Endodermal cell (in vitro differentiated cells): ENCODE data around the gene LRP1. TPM values are rescaled to one million over a fixed set of nuclear protein-coding genes. Genes with fewer than 3 reads are reported as not detected.

Source experiments
- DNase-seq: peaks from one replicate; pipeline ENCODE4 v3.0.0-alpha.2; 2017
- H3K27ac ChIP-seq: 2 replicates; pipeline ENCODE4 v1.5.1; 2013; ENCODE audit warnings: mild to moderate bottlenecking, low read depth, low read length, moderate library complexity
- H3K27me3 ChIP-seq: 2 replicates; pipeline ENCODE4 v1.6.1; 2013; ENCODE audit warnings: mild to moderate bottlenecking, low read length, moderate library complexity; ENCODE audit not compliant: insufficient read depth, control insufficient read depth, poor library complexity, severe bottlenecking
- H3K36me3 ChIP-seq: 2 replicates; pipeline ENCODE4 v1.7.0; 2013; ENCODE audit warnings: mild to moderate bottlenecking, low read length, moderate library complexity; ENCODE audit not compliant: control insufficient read depth, insufficient read depth
- H3K4me1 ChIP-seq: one replicate; pipeline ENCODE4 v1.7.0; 2013; ENCODE audit warnings: low read length; ENCODE audit not compliant: control insufficient read depth, insufficient read depth
- H3K4me3 ChIP-seq: 2 replicates; pipeline ENCODE4 v1.5.1; 2013; ENCODE audit warnings: mild to moderate bottlenecking, low read length, moderate library complexity
- H3K9ac ChIP-seq: 2 replicates; pipeline ENCODE4 v1.6.1; 2013; ENCODE audit warnings: mild to moderate bottlenecking, low read length, moderate library complexity; ENCODE audit not compliant: poor library complexity, severe bottlenecking; ENCODE audit errors: extremely low read depth
- H3K9me3 ChIP-seq: 2 replicates; pipeline ENCODE4 v1.6.1; 2013; ENCODE audit warnings: mild to moderate bottlenecking, low read length, moderate library complexity; ENCODE audit not compliant: control insufficient read depth
- H3K27ac Mint-ChIP-seq: 2 replicates; pipeline ENCODE4 v1.8.0; 2020; ENCODE audit warnings: mixed read lengths
- H3K27me3 Mint-ChIP-seq: 2 replicates; pipeline ENCODE4 v1.8.0; 2021; ENCODE audit warnings: mild to moderate bottlenecking, mixed read lengths; ENCODE audit not compliant: insufficient read depth
- H3K36me3 Mint-ChIP-seq: 2 replicates; pipeline ENCODE4 v1.8.0; 2020; ENCODE audit warnings: low read depth, mixed read lengths
- H3K4me1 Mint-ChIP-seq: 2 replicates; pipeline ENCODE4 v1.8.0; 2020; ENCODE audit warnings: mixed read lengths
- H3K4me3 Mint-ChIP-seq: 2 replicates; pipeline ENCODE4 v1.8.0; 2020; ENCODE audit warnings: mild to moderate bottlenecking, moderate library complexity, mixed read lengths
- H3K9me3 Mint-ChIP-seq: 2 replicates; pipeline ENCODE4 v1.8.0; 2020; ENCODE audit warnings: mild to moderate bottlenecking, mixed read lengths
- CTCF ChIP-seq: fragments of 200-600 bp; sonication (generic); conservative IDR thresholded peaks from 2 replicates; pipeline ENCODE4 v1.5.0; 2021; ENCODE audit warnings: antibody characterized with exemption, mild to moderate bottlenecking
- WGBS, 2 experiments: methylation state at CpG; one replicate each; pipeline versions ENCODE4 v1.1.5 to v1.1.7; 2013; ENCODE audit warnings: missing lambda C conversion rate in 2 of 2, mixed read lengths in 1 of 2; ENCODE audit not compliant: insufficient coverage in 1 of 2, insufficient read length in 1 of 2; 5-methylcytosine and 5-hydroxymethylcytosine counted together
- total RNA-seq, 2 donors: library from RNA; stranded (reverse); fragmentation: NEBNext Ultra II Directional in 1 of 2; extraction: Animal tissue kit (Norgen Biotek cat#: 25700) in 1 of 2; gene quantifications; 2 replicates in 1 of 2; 3 replicates in 1 of 2; pipeline ENCODE4 v1.2.1, GENCODE V29; 2021

The LRP1 gene
- total RNA-seq, 2 donors from 2014 or later: 74.5 to 87.7 TPM

DNA sequence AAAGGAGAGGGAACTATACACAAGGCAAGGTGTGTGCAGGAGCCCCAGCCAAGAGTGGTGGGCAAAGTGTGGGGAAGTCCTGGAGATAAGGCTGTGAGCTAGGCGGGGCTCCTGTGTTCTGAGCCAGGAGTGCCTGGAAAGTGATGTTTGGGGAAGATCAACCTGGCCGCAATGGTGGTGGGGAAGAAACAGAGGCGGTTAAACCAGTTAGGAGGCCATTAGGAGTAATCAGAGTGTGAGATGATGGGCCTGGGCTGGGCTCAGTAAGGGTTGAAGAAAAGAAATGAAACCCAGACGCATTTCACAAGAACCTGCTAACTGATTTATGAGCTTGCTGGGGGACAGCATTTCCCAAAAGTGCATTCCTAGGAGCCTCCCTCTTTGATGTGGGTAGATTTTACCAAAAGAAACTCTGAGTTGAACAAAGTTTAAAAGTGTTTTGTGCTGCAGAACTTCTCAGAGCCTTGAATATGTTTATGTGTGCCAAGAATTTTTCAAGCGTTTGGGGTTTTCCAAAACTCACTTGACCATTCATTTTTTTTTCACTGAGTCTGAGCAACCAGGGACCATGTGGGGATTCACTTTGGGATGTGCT lies 53.4 kb downstream of the LRP1 start:
- no peak for TF ChIP-seq CTCF
- Histone ChIP-seq H3K27me3 (no peaks in the 10 kb centered on the region), H3K4me1 (no peaks in the 10 kb centered on the region), H3K9ac (no peak overlapping the region), H3K27ac (no peak overlapping the region), H3K36me3 (peaks cover 54% of the 10 kb centered on the region), H3K9me3 (no peaks in the 10 kb centered on the region), H3K4me3 (no peak overlapping the region)
- DNase-seq: no peak
- 92% methylated on average over 4 to 5 of the region's 5 CpGs for WGBS, 2 experiments
- no peak overlapping the region for H3K27ac Mint-ChIP-seq
- peaks cover 3% of the 10 kb centered on the region for H3K4me1 Mint-ChIP-seq
- H3K4me3 Mint-ChIP-seq: no peak overlapping the region
- H3K36me3 Mint-ChIP-seq: peaks cover 59% of the 10 kb centered on the region
- no peaks in the 10 kb centered on the region for H3K9me3 Mint-ChIP-seq
- no peaks in the 10 kb centered on the region for H3K27me3 Mint-ChIP-seq

DNA sequence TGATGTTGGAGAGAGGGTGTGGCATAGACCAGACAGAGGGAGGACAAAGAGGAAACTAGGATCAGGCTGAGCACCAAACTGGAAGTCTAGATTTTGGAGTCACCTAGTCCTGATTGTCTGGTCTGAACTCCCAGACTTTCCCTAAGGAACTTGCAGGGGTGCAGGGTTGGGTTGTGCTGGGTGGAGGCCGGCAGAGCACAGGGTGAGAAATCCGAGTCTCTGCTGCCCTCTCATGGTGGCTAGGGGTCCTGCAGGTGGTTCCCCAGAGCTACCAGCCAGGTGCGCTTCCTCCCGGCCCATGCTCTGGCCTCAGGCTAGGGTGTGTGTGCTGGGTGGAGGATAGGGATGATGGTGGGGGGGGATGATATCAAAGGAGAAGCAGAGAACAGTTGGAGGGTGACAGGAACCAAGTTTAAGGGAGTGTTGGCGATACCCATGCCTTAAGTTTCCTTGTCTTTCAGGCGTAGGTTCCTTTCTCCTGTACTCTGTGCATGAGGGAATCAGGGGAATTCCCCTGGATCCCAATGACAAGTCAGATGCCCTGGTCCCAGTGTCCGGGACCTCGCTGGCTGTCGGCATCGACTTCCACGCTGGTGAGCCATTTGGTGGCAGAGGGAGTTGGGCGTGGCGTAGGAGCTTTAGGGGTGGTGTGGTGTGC lies 54.8 kb downstream of the LRP1 start:
- 72 to 78% methylated on average over 6 to 13 of the region's 13 CpGs for WGBS, 2 experiments
- peak overlapping the region; percentile 69 for H3K27ac Mint-ChIP-seq
- H3K4me3 Mint-ChIP-seq: no peak overlapping the region
- no peak overlapping the region for H3K9ac ChIP-seq
- TF ChIP-seq CTCF: peak; percentile 91
- H3K27ac ChIP-seq: no peak overlapping the region
- H3K9me3 Mint-ChIP-seq: no peaks in the 10 kb centered on the region
- H3K4me3 ChIP-seq: no peak overlapping the region
- H3K27me3 ChIP-seq: no peaks in the 10 kb centered on the region
- no peaks in the 10 kb centered on the region for H3K27me3 Mint-ChIP-seq
- H3K36me3 ChIP-seq: peaks cover 53% of the 10 kb centered on the region
- peak; percentile 97 for DNase-seq
- no peaks in the 10 kb centered on the region for H3K4me1 ChIP-seq
- peaks cover 3% of the 10 kb centered on the region for H3K4me1 Mint-ChIP-seq
- H3K9me3 ChIP-seq: no peaks in the 10 kb centered on the region
- H3K36me3 Mint-ChIP-seq: peaks cover 61% of the 10 kb centered on the region

DNA sequence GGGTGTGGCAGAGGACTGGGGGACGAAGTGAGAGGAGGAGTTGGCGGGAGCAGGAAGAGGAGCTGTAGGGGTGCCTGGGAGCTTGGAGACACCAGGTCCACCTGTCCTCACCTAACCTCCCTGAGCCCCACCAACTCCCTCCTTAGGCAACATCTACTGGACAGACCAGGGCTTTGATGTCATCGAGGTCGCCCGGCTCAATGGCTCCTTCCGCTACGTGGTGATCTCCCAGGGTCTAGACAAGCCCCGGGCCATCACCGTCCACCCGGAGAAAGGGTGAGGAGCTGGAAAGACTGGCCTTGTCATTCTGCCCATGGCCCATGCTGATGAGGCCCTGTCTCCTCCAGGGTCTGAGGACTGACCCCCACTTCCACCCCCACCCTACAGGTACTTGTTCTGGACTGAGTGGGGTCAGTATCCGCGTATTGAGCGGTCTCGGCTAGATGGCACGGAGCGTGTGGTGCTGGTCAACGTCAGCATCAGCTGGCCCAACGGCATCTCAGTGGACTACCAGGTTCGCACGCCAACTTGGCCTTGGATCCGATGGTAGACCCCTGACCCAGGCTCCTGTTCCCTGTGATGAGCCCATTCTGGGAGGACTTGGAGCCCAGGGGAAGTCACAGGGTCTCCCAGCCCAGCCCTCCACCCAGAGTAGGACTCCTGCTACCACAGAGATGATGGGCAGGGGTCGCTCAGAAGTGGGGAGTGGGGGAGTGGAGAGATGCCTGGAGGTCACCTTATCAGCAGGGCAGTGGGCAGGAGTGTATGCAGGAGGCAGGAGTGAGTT lies 55.8 kb downstream of the LRP1 start:
- Mint-ChIP-seq H3K9me3 (no peaks in the 10 kb centered on the region), H3K4me3 (no peak overlapping the region), H3K36me3 (peaks cover 60% of the 10 kb centered on the region), H3K27ac (no peak overlapping the region), H3K4me1 (peaks cover 3% of the 10 kb centered on the region), H3K27me3 (no peaks in the 10 kb centered on the region)
- 94 to 97% methylated on average over 18 to 22 of the region's 22 CpGs for WGBS, 2 experiments
- no peak overlapping the region for H3K9ac ChIP-seq
- no peaks in the 10 kb centered on the region for H3K27me3 ChIP-seq
- no peak overlapping the region for H3K4me3 ChIP-seq
- H3K36me3 ChIP-seq: peaks cover 51% of the 10 kb centered on the region
- no peak for DNase-seq
- no peaks in the 10 kb centered on the region for H3K9me3 ChIP-seq
- no peaks in the 10 kb centered on the region for H3K4me1 ChIP-seq
- no peak for TF ChIP-seq CTCF
- no peak overlapping the region for H3K27ac ChIP-seq
